Right lobe of liver (tissue), 6 donors: ENCODE data around the gene SLC43A3. TPM values are rescaled to one million over a fixed set of nuclear protein-coding genes. Genes with fewer than 3 reads are reported as not detected.
A peak's percentile ranks its signal among the peaks of the same experiment; 100 is the strongest.

Source experiments
- ATAC-seq, 4 donors: fragments of 200-7000 bp; cut with Tn5 transposase; one replicate each; pipeline ENCODE4 v1.9.1; 2020; ENCODE audit warnings: mild to moderate bottlenecking in 4 of 4, moderate library complexity in 4 of 4
- DNase-seq, 3 donors: peaks; one replicate each; pipeline ENCODE4 v3.0.0-alpha.2; 2020
- H3K27ac ChIP-seq, 3 donors: fragments of 200-600 bp; one replicate each; pipeline ENCODE4 v1.8.0; 2022
- H3K27me3 ChIP-seq, 2 donors: fragments of 200-600 bp; one replicate each; pipeline ENCODE4 v1.8.0; 2022
- H3K36me3 ChIP-seq, 4 donors: fragments of 200-600 bp; sonication (generic) in 1 of 4; one replicate each; pipeline versions ENCODE4 v1.5.1 to v1.8.0; 2017 to 2022; ENCODE audit warnings: control low read depth in 1 of 4
- H3K4me1 ChIP-seq, 4 donors: fragments of 200-600 bp; sonication (generic) in 1 of 4; one replicate each; pipeline versions ENCODE4 v1.5.1 to v1.8.0; 2017 to 2022; ENCODE audit warnings: control low read depth in 1 of 4
- H3K4me3 ChIP-seq, 3 donors: fragments of 200-600 bp; one replicate each; pipeline ENCODE4 v1.8.0; 2022
- H3K9me3 ChIP-seq, 4 donors: fragments of 200-600 bp; sonication (generic) in 1 of 4; one replicate each; pipeline versions ENCODE4 v1.5.1 to v1.8.0; 2017 to 2022; ENCODE audit warnings: control low read depth in 1 of 4
- CTCF ChIP-seq, 4 donors: fragments of 200-600 bp in 3 of 4; fragments of 450-650 bp in 1 of 4; IDR thresholded peaks; one replicate each; pipeline versions ENCODE4 v1.5.1 to v1.8.0; 2016 to 2022; ENCODE audit warnings: antibody characterized with exemption in 4 of 4, mild to moderate bottlenecking in 2 of 4
- POLR2A ChIP-seq: fragments of 450-650 bp; IDR thresholded peaks from one replicate; pipeline ENCODE4 v1.6.1; 2017; ENCODE audit warnings: antibody characterized with exemption, mild to moderate bottlenecking
- WGBS: methylation state at CpG from one replicate; pipeline ENCODE4 v1.1.6; 2018; ENCODE audit warnings: low coverage, low lambda C conversion rate; ENCODE audit not compliant: insufficient coverage; ENCODE audit errors: missing lambda C conversion rate; 5-methylcytosine and 5-hydroxymethylcytosine counted together
- intact Hi-C, 2 donors: fragments of 100-400 bp; cut with DNase I; formaldehyde crosslinking; loops; one replicate each; pipeline versions ENCODE4 v1.11.2 to v1.14.1; 2022
- total RNA-seq, 6 experiments: library from RNA; depleted of rRNA in 2 of 6; stranded (reverse); fragments of >200 nt in 2 of 6; fragmentation: NEBNext Ultra II Directional in 3 of 6; extraction: Animal tissue kit (Norgen Biotek cat#: 25700) in 3 of 6; gene quantifications; one replicate each; pipeline versions ENCODE4 v1.1.0 to v1.2.4, GENCODE V29; 2016 to 2023
- donor health status: DM: no; HTN: yes; CAD: no.
- donor health status: DM: no; HTN: no; CAD: no.
- donor health status: DM: no; HTN: no; CAD: no.
- donor health status: DM: no; HTN: yes; CAD: no.
- donor health status: DM: no; HTN: yes; CAD: no.

The SLC43A3 gene
- total RNA-seq, 6 experiments from 2014 or later, result 109 to 259 (median 185) TPM

- Histone ChIP-seq H3K9me3 (no peaks in the 10 kb centered on the region), H3K36me3 (peaks cover 0 to 1% (median 0%) of the 10 kb centered on the region in 4 donors), H3K4me3 (no peak overlapping the region), H3K27ac (no peak overlapping the region), H3K27me3 (no peaks in the 10 kb centered on the region), H3K4me1 (peaks cover 0 to 28% (median 13%) of the 10 kb centered on the region in 4 donors)
- 80% methylated on average over 1 of the region's 5 CpGs for WGBS
- TF ChIP-seq CTCF (IDR thresholded peaks at IDR 0.05) (no peak), POLR2A (no peak)
- intact Hi-C loops, result loop anchor here in 1 of 2 donors (10.0 kb wide), 1 partner anchor 50 kb away; no protein-coding TSS in a partner anchor
- ATAC-seq (no peak), DNase-seq (no peak)
These were observed 47.8 kb upstream of the SLC43A3 start for GRCh38 chr11:57474803-57475115.

GRCh38 chr11:57474017-57474802, 47.3 kb upstream of the SLC43A3 start:
- Histone ChIP-seq H3K27me3 (no peaks in the 10 kb centered on the region), H3K4me3 (no peak overlapping the region), H3K27ac (no peak overlapping the region), H3K4me1 (peaks cover 0 to 26% (median 12%) of the 10 kb centered on the region in 4 donors), H3K36me3 (peaks cover 0 to 5% (median 0%) of the 10 kb centered on the region in 4 donors), H3K9me3 (no peaks in the 10 kb centered on the region)
- ATAC-seq (no peak), DNase-seq (peak in 1 of 3 donors; percentile 52)
- TF ChIP-seq POLR2A, result no peak
- TF ChIP-seq CTCF (IDR thresholded peaks at IDR 0.05), result no peak
- WGBS, result 80% methylated on average over 7 of the region's 9 CpGs
- intact Hi-C loops, result loop anchor here in 1 of 2 donors (10.0 kb wide), 1 partner anchor 51 kb away; no protein-coding TSS in a partner anchor

- intact Hi-C loops, result loop anchor here in 1 of 2 donors (10.0 kb wide), 1 partner anchor 51 kb away; no protein-coding TSS in a partner anchor
- H3K27me3 ChIP-seq, result no peaks in the 10 kb centered on the region
- TF ChIP-seq CTCF (IDR thresholded peaks at IDR 0.05), result no peak
- TF ChIP-seq POLR2A, result no peak
- WGBS, result 61% methylated on average over 6 of the region's 6 CpGs
- ATAC-seq (no peak), DNase-seq (no peak)
- no peak overlapping the region for H3K4me3 ChIP-seq
- no peaks in the 10 kb centered on the region for H3K9me3 ChIP-seq
- no peak overlapping the region for H3K27ac ChIP-seq
- peaks cover 0 to 26% (median 12%) of the 10 kb centered on the region in 4 donors for H3K4me1 ChIP-seq
- H3K36me3 ChIP-seq, result peaks cover 0 to 5% (median 0%) of the 10 kb centered on the region in 4 donors
These were observed 46.4 kb upstream of the SLC43A3 start for GRCh38 chr11:57473285-57473841.

- intact Hi-C loops, result loop anchor here in 1 of 2 donors (10.0 kb wide), 1 partner anchor 53 kb away; no protein-coding TSS in a partner anchor
- Histone ChIP-seq H3K4me1 (peaks cover 0 to 13% (median 4%) of the 10 kb centered on the region in 4 donors), H3K27me3 (no peaks in the 10 kb centered on the region), H3K36me3 (peaks cover 0 to 5% (median 0%) of the 10 kb centered on the region in 4 donors), H3K27ac (no peak overlapping the region), H3K9me3 (no peaks in the 10 kb centered on the region), H3K4me3 (no peak overlapping the region)
- no CpG with 5 or more reads among the region's 3 CpGs for WGBS
- ATAC-seq (peak; percentile 5 to 49 (median 14)), DNase-seq (peak; percentile 64 to 79 (median 75))
- TF ChIP-seq CTCF (IDR thresholded peaks at IDR 0.05) (no peak), POLR2A (no peak)
These were observed 44.6 kb upstream of the SLC43A3 start for GRCh38 chr11:57471496-57471895.
